Measurements from ENCODE around the gene NMNAT3. TPM values are rescaled to one million over a fixed set of nuclear protein-coding genes. Genes with fewer than 3 reads are reported as not detected.

NMNAT3 gene
- total RNA-seq, 2 experiments from 2014 or later: 1.5 to 1.9 TPM

GRCh38 chr3:139577346-139577745 is 100.4 kb downstream of the NMNAT3 start:
- no peaks in the 10 kb centered on the region for H3K9me3 Mint-ChIP-seq
- intact Hi-C loops (cut with DNase I, micrococcal nuclease): no loop called here
- H3K27me3 Mint-ChIP-seq: no peaks in the 10 kb centered on the region
- no peak overlapping the region for H3K4me3 Mint-ChIP-seq
- Histone ChIP-seq H3K27me3 (ENCODE audit: control insufficient read depth in 1 of 2, insufficient read depth in 2 of 2, low read length in 2 of 2) (no peaks in the 10 kb centered on the region), H3K27ac (ENCODE audit: low read depth in 1 of 2, low read length in 2 of 2) (no peak overlapping the region), H3K4me1 (ENCODE audit: insufficient read depth, low read length) (no peaks in the 10 kb centered on the region), H3K36me3 (ENCODE audit: insufficient read depth, low read length) (no peaks in the 10 kb centered on the region), H3K9me3 (ENCODE audit: control insufficient read depth in 1 of 2, insufficient read depth in 1 of 2, low read length in 2 of 2) (no peaks in the 10 kb centered on the region), H3K4me3 (ENCODE audit: low read length) (no peak overlapping the region)
- TF ChIP-seq, protein P1, sequence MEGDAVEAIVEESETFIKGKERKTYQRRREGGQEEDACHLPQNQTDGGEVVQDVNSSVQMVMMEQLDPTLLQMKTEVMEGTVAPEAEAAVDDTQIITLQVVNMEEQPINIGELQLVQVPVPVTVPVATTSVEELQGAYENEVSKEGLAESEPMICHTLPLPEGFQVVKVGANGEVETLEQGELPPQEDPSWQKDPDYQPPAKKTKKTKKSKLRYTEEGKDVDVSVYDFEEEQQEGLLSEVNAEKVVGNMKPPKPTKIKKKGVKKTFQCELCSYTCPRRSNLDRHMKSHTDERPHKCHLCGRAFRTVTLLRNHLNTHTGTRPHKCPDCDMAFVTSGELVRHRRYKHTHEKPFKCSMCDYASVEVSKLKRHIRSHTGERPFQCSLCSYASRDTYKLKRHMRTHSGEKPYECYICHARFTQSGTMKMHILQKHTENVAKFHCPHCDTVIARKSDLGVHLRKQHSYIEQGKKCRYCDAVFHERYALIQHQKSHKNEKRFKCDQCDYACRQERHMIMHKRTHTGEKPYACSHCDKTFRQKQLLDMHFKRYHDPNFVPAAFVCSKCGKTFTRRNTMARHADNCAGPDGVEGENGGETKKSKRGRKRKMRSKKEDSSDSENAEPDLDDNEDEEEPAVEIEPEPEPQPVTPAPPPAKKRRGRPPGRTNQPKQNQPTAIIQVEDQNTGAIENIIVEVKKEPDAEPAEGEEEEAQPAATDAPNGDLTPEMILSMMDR (IDR thresholded peaks at IDR 0.05): no peak
- H3K4me1 Mint-ChIP-seq (ENCODE audit: low read depth): no peaks in the 10 kb centered on the region
- DNase-seq (no peak), ATAC-seq (ENCODE audit: poor library complexity) (no peak)
- CTCF ChIA-PET: no interaction called here
- POLR2A ChIA-PET: no interaction called here
- no peak overlapping the region for H3K27ac Mint-ChIP-seq
- peaks cover 16% of the 10 kb centered on the region for H3K36me3 Mint-ChIP-seq (ENCODE audit: low read depth)

DNA sequence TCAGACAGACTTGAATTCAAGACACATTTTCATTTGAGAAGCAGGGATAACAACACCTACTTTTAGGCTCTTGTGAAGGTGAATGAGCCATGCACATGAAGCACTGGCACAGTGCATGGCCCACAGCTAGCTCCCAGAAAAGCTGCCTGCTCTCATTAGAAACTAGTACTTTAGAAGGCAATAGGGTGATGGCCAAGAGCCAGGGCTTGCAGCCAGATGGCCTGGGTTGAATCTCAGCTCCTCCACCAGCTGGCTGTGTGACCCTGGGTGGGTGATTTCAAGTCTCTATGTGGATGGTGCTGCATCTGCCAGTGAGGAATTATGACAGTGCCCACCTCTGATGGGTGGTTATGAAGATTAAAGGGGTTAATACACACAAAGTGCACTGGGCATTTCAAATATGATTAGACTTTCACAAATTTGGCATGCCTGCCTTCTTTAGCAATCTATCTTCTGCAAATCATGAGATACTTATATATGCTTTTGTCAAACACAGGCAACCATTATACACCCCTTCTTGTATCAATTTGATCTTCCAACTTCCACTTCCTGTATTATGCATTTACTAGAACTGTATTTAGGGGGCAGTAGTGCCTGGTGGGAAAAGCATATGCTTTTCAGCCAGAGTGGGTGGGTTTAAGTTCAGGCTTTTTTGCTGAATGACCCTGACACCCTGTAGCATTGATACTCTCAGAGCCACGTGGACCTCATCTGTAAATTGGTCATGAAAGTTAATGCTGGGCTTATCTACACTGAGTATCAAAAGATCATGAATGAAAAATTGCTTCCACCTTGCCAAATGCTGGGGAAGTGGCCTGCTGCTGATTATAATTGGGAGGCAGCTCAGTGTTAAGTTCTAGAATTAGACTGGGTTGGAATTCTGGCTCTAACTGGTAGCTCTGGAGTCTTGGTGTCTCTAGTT is 103.5 kb downstream of the NMNAT3 start:
- Mint-ChIP-seq H3K4me3 (no peak overlapping the region), H3K36me3 (ENCODE audit: low read depth) (peaks cover 22% of the 10 kb centered on the region), H3K9me3 (no peaks in the 10 kb centered on the region), H3K27me3 (no peaks in the 10 kb centered on the region), H3K27ac (no peak overlapping the region), H3K4me1 (ENCODE audit: low read depth) (no peaks in the 10 kb centered on the region)
- Histone ChIP-seq H3K27me3 (ENCODE audit: control insufficient read depth in 1 of 2, insufficient read depth in 2 of 2, low read length in 2 of 2) (no peaks in the 10 kb centered on the region), H3K4me3 (ENCODE audit: low read length) (no peak overlapping the region), H3K27ac (ENCODE audit: low read depth in 1 of 2, low read length in 2 of 2) (no peak overlapping the region), H3K4me1 (ENCODE audit: insufficient read depth, low read length) (no peaks in the 10 kb centered on the region), H3K36me3 (ENCODE audit: insufficient read depth, low read length) (no peaks in the 10 kb centered on the region), H3K9me3 (ENCODE audit: control insufficient read depth in 1 of 2, insufficient read depth in 1 of 2, low read length in 2 of 2) (peaks cover 0 to 12% of the 10 kb centered on the region in 2 experiments)
- ChIA-PET CTCF (no interaction called here), POLR2A (no interaction called here)
- TF ChIP-seq, protein P1 (IDR thresholded peaks at IDR 0.05): no peak
- ATAC-seq (ENCODE audit: poor library complexity) (no peak), DNase-seq (no peak)
- intact Hi-C loops (cut with DNase I, micrococcal nuclease): no loop called here

GRCh38 chr3:139572847-139573672 is 104.7 kb downstream of the NMNAT3 start:
- Mint-ChIP-seq H3K4me3 (no peak overlapping the region), H3K27ac (no peak overlapping the region), H3K27me3 (no peaks in the 10 kb centered on the region), H3K36me3 (ENCODE audit: low read depth) (peaks cover 22% of the 10 kb centered on the region), H3K9me3 (peaks cover 5% of the 10 kb centered on the region), H3K4me1 (ENCODE audit: low read depth) (no peaks in the 10 kb centered on the region)
- Histone ChIP-seq H3K9me3 (ENCODE audit: control insufficient read depth in 1 of 2, insufficient read depth in 1 of 2, low read length in 2 of 2) (peaks cover 0 to 12% of the 10 kb centered on the region in 2 experiments), H3K27ac (ENCODE audit: low read depth in 1 of 2, low read length in 2 of 2) (no peak overlapping the region), H3K27me3 (ENCODE audit: control insufficient read depth in 1 of 2, insufficient read depth in 2 of 2, low read length in 2 of 2) (no peaks in the 10 kb centered on the region), H3K36me3 (ENCODE audit: insufficient read depth, low read length) (no peaks in the 10 kb centered on the region), H3K4me3 (ENCODE audit: low read length) (no peak overlapping the region), H3K4me1 (ENCODE audit: insufficient read depth, low read length) (no peaks in the 10 kb centered on the region)
- intact Hi-C loops (cut with DNase I, micrococcal nuclease): no loop called here
- TF ChIP-seq, protein P1 (IDR thresholded peaks at IDR 0.05): no peak
- POLR2A ChIA-PET: no interaction called here
- no peak for ATAC-seq (ENCODE audit: poor library complexity)
- DNase-seq: peak in 2 of 14 experiments; percentile 21 to 35
- CTCF ChIA-PET: no interaction called here

Data from CD4-positive, alpha-beta T cell (primary cell).